GM12878 (cell line): ENCODE data around the gene ZBTB48.

ENCODE experiments used
- CHD2 ChIP-seq: IDR thresholded peaks from 2 replicates; pipeline ENCODE4 v1.6.1; 2011; ENCODE audit warnings: low read depth, low read length, improper control_type of control experiment, borderline replicate concordance
- EGR1 ChIP-seq, 2 experiments: IDR thresholded peaks; 1 replicate in 1 of 2; 2 replicates in 1 of 2; pipeline ENCODE4 v1.6.1; 2011 to 2012; ENCODE audit warnings: low read depth in 2 of 2, low read length in 2 of 2, borderline replicate concordance in 1 of 2, mild to moderate bottlenecking in 1 of 2, moderate library complexity in 1 of 2
- EP300 ChIP-seq, 2 experiments: fragments of 150-350 bp in 1 of 2; IDR thresholded peaks; 2 replicates each; pipeline ENCODE4 v1.6.1; 2011 to 2012; ENCODE audit warnings: low read depth in 2 of 2, low read length in 2 of 2, borderline replicate concordance in 1 of 2, improper control_type of control experiment in 1 of 2, inconsistent platforms in 1 of 2; ENCODE audit not compliant: control insufficient read depth in 1 of 2
- EZH2 ChIP-seq: IDR thresholded peaks from 2 replicates; pipeline ENCODE4 v1.6.1; 2012; ENCODE audit warnings: low read depth, mild to moderate bottlenecking, control low read depth, inconsistent platforms, low read length, borderline replicate concordance; ENCODE audit not compliant: control insufficient read depth
- FOS ChIP-seq: IDR thresholded peaks from 3 replicates; pipeline ENCODE4 v1.6.1; 2011; ENCODE audit warnings: borderline replicate concordance; ENCODE audit not compliant: insufficient read length; ENCODE audit errors: extremely low read depth
- KDM1A ChIP-seq: fragments of 200-600 bp; sonication (generic); IDR thresholded peaks from 2 replicates; pipeline ENCODE4 v1.6.1; 2016; ENCODE audit warnings: borderline replicate concordance
- NFXL1 ChIP-seq: fragments of 450-650 bp; IDR thresholded peaks from 2 replicates; pipeline ENCODE4 v1.6.1; 2017; ENCODE audit warnings: antibody characterized with exemption, mild to moderate bottlenecking, borderline replicate concordance
- POLR2A ChIP-seq: IDR thresholded peaks from 2 replicates; pipeline ENCODE4 v1.6.1; 2011; ENCODE audit warnings: low read depth, mild to moderate bottlenecking, low read length
- POLR2AphosphoS5 ChIP-seq: IDR thresholded peaks from 2 replicates; pipeline ENCODE4 v1.6.1; 2011; ENCODE audit warnings: mild to moderate bottlenecking, low read length, inconsistent platforms
- RELA ChIP-seq: fragments of 450-650 bp; IDR thresholded peaks from 2 replicates; pipeline ENCODE4 v1.8.0; 2014; ENCODE audit warnings: borderline replicate concordance; ENCODE audit not compliant: partially characterized antibody
- TF ChIP-seq, protein P1 (sequence below): fragments of 450-650 bp; IDR thresholded peaks from 2 replicates; pipeline ENCODE4 v1.6.1; 2017; ENCODE audit warnings: mild to moderate bottlenecking
- TF ChIP-seq, protein P2 (sequence below): IDR thresholded peaks from 2 replicates; pipeline ENCODE4 v1.6.1; 2011; ENCODE audit warnings: low read depth, low read length, improper control_type of control experiment, borderline replicate concordance

DNA sequence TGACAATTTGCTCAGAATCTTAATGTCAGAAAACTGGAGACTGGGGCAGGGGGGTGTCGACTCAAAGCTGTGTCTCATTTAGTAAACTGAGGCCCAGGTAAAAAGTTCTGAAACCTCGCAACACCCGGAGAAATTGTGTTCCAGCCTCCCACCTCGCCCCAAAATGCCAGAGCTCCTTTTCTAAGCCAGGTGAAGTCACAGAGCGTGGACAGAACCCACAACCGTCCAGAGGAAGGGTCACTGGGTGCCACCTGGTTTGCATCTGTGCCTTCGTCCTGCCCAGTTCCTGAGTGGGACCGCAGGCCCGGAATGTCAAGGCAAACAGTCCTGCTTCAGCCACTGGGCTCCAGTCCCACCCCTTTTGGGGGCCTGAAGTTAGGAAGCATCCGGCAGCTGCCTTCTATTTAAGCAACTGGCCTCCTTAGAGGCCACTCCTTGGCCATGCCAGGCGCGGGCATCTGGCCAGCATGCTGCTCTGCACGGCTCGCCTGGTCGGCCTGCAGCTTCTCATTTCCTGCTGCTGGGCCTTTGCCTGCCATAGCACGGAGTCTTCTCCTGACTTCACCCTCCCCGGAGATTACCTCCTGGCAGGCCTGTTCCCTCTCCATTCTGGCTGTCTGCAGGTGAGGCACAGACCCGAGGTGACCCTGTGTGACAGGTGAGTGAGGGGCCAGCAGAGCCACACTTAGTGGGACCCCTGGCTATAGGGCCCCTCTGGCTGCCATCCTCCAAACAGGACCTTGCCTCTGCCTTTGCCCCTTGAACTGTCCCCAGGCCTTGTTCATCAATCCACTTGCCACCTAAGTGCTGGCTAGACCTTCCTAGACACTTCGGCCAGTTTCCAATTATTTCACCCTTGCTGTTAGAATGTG is 24.7 kb upstream of the ZBTB48 start, which contains the start of gene TAS1R1:
- no peak for TF ChIP-seq EGR1 (IDR thresholded peaks at IDR 0.05; ENCODE audit: borderline replicate concordance in 1 of 2, low read depth in 2 of 2, low read length in 2 of 2)
- TF ChIP-seq, protein P1, sequence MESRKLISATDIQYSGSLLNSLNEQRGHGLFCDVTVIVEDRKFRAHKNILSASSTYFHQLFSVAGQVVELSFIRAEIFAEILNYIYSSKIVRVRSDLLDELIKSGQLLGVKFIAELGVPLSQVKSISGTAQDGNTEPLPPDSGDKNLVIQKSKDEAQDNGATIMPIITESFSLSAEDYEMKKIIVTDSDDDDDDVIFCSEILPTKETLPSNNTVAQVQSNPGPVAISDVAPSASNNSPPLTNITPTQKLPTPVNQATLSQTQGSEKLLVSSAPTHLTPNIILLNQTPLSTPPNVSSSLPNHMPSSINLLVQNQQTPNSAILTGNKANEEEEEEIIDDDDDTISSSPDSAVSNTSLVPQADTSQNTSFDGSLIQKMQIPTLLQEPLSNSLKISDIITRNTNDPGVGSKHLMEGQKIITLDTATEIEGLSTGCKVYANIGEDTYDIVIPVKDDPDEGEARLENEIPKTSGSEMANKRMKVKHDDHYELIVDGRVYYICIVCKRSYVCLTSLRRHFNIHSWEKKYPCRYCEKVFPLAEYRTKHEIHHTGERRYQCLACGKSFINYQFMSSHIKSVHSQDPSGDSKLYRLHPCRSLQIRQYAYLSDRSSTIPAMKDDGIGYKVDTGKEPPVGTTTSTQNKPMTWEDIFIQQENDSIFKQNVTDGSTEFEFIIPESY: no peak
- TF ChIP-seq CHD2: no peak
- TF ChIP-seq KDM1A: no peak
- TF ChIP-seq, protein P2, sequence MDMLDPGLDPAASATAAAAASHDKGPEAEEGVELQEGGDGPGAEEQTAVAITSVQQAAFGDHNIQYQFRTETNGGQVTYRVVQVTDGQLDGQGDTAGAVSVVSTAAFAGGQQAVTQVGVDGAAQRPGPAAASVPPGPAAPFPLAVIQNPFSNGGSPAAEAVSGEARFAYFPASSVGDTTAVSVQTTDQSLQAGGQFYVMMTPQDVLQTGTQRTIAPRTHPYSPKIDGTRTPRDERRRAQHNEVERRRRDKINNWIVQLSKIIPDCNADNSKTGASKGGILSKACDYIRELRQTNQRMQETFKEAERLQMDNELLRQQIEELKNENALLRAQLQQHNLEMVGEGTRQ: no peak
- TF ChIP-seq POLR2A: no peak
- no peak for TF ChIP-seq EP300 (IDR thresholded peaks at IDR 0.05; ENCODE audit: borderline replicate concordance in 1 of 2, control insufficient read depth in 1 of 2, low read depth in 2 of 2, low read length in 2 of 2)
- TF ChIP-seq RELA: no peak
- no peak for TF ChIP-seq NFXL1
- no peak for TF ChIP-seq FOS
- TF ChIP-seq POLR2AphosphoS5: no peak
- TF ChIP-seq EZH2: no peak
